ENCODE measurements around the gene ZFYVE16. TPM values are rescaled to one million over a fixed set of nuclear protein-coding genes. Genes with fewer than 3 reads are reported as not detected.

The ZFYVE16 gene
- total RNA-seq (10 to 100 TPM; 43.3 to 57.6 TPM), polyA plus RNA-seq (10 to 100 TPM in 1 of 2 donors, 1 to 10 TPM in 1; 8.1 to 14.6 TPM)
- long read RNA-seq, donor 1, partial matches to known transcripts, result 5 of 7 reads
- long read RNA-seq, donor 1, other reads (novel, unspliced or antisense), result 2 of 7 reads
- long read RNA-seq, donor 2, full-length matches to known transcripts, result 1 of 8 reads
- long read RNA-seq, donor 2, partial matches to known transcripts, result 2 of 8 reads
- long read RNA-seq, donor 2, other reads (novel, unspliced or antisense), result 5 of 8 reads

DNA sequence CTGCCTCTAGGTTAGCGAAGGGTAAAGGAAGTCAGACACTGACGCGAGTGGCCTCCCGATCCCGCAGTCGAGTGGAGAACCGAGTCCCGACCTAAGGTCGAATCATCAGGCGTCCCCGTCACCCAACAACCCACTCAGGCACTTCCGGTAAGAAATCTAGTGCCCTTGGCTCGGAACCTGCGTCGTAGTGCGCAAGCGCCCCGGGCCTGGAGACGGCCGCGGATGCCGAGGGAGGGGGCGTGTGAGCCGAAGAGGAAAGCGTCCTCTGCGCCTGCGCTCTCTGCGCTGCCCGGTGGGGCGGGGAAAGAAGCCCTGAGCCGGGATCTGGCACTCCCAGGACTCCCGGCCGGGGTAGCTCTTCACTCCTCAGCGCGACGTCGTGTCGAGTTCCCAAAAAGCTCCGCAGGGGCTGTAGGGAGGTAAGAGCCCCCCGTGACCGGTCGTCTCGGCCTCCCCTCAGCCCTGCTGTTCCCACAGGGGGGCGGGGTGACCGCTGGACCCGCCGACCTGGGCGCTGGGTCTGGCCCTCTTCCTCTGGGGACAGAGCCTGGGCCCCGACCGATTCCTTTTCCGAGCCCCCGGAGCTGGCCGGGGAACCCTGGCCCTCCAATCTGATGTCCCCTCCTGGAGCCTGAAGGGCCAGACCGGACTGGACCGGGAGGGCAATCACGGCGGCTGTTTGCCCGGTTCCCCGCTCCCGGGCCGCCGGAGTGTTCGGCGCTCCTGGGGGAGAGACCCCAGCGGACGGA is at the start of gene ZFYVE16:
TSS of gene ZFYVE16 (plus strand) at position 330 of the 749 bp plus-strand sequence. CDS start 26,084 bp downstream, outside the sequence.
- WGBS, 2 donors, result 0% methylated on average over 56 to 66 of the region's 66 CpGs
- no peaks in the 10 kb centered on the region for H3K9me3 ChIP-seq (ENCODE audit: control insufficient read depth, low read length)
- peak; percentile 99 to 100 for DNase-seq
- H3K4me3 ChIP-seq (ENCODE audit: low read length in 2 of 2), result peak within 1 kb of the TSS; percentile 73 to 76
- H3K27me3 ChIP-seq (ENCODE audit: control insufficient read depth in 1 of 2, insufficient read depth in 2 of 2, low read length in 1 of 2), result no peaks in the 10 kb centered on the region
- intact Hi-C loops (cut with DNase I), result loop anchor here in 1 of 2 donors (1.0 to 5.0 kb wide), 3 partner anchors 80 to 249 kb away; partner anchors contain the start of genes FAM151B and SERINC5
- no peaks in the 10 kb centered on the region for H3K4me1 ChIP-seq (ENCODE audit: control insufficient read depth in 1 of 2, insufficient read depth in 2 of 2, low read length in 2 of 2)
- no peaks in the 10 kb centered on the region for H3K36me3 ChIP-seq (ENCODE audit: control insufficient read depth in 1 of 2, insufficient read depth in 2 of 2, low read length in 1 of 2)
- H3K27ac ChIP-seq (ENCODE audit: low read depth in 1 of 2, low read length in 2 of 2), result peak within 1 kb of the TSS; percentile 77 to 95
- peak; percentile 99 for ATAC-seq (ENCODE audit: low FRiP score)

DNA sequence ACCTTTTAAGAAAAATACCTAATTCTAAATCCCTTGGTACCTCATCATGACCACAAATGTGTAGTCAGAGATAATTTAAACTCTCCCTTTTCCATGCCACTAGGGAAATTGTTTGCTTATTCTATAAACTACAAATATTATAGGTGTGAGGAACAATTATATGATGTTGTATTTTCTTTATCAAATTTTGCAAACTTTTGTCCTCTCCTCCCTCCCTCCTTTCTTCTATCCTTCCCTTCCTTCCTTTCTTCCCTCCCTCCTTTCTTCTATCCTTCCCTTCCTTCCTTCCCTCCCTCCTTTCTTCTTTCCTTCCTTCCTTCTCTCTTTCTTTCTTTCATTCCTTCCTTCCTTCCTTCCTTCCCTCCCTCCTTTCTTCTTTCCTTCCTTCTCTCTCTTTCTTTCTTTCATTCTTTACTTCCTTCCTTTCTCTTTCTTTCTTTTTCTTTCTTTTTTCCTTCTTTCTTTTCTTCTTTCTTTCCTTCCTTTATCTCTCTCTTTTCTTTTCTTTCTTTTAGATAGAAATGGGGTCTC is 46.9 kb upstream of the ZFYVE16 start:
- DNase-seq (no peak), ATAC-seq (ENCODE audit: low FRiP score) (no peak)
- H3K4me3 ChIP-seq (ENCODE audit: low read length in 2 of 2), result no peak overlapping the region
- H3K27me3 ChIP-seq (ENCODE audit: control insufficient read depth in 1 of 2, insufficient read depth in 2 of 2, low read length in 1 of 2), result no peaks in the 10 kb centered on the region
- H3K4me1 ChIP-seq (ENCODE audit: control insufficient read depth in 1 of 2, insufficient read depth in 2 of 2, low read length in 2 of 2), result no peaks in the 10 kb centered on the region
- no peak overlapping the region for H3K27ac ChIP-seq (ENCODE audit: low read depth in 1 of 2, low read length in 2 of 2)
- no peaks in the 10 kb centered on the region for H3K36me3 ChIP-seq (ENCODE audit: control insufficient read depth in 1 of 2, insufficient read depth in 2 of 2, low read length in 1 of 2)
- H3K9me3 ChIP-seq (ENCODE audit: control insufficient read depth, low read length), result peaks cover 1% of the 10 kb centered on the region
- intact Hi-C loops (cut with DNase I), result no loop called here

DNA sequence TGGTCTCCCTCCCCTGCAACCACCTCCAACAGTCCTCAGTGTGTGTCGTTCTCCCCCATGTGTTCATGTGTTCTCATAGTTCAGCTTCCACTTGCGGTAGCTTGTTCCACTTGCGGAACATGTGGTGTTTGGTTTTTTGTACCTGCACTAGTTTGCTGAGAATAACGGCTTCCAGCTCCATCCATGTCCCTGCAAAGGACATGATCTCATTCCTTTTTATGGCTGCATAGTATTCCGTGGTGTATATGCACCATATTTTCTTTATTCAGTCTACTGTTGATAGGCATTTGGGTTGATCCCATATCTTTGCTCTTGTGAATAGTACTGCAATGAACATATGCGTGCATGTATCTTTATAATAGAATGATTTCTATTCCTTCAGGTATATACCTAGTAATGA is 43.0 kb upstream of the ZFYVE16 start:
- intact Hi-C loops (cut with DNase I), result no loop called here
- DNase-seq, result no peak
- ATAC-seq (ENCODE audit: low FRiP score), result no peak
- no peaks in the 10 kb centered on the region for H3K27me3 ChIP-seq (ENCODE audit: control insufficient read depth in 1 of 2, insufficient read depth in 2 of 2, low read length in 1 of 2)
- no peak overlapping the region for H3K27ac ChIP-seq (ENCODE audit: low read depth in 1 of 2, low read length in 2 of 2)
- no peaks in the 10 kb centered on the region for H3K4me1 ChIP-seq (ENCODE audit: control insufficient read depth in 1 of 2, insufficient read depth in 2 of 2, low read length in 2 of 2)
- H3K4me3 ChIP-seq (ENCODE audit: low read length in 2 of 2), result no peak overlapping the region
- H3K36me3 ChIP-seq (ENCODE audit: control insufficient read depth in 1 of 2, insufficient read depth in 2 of 2, low read length in 1 of 2), result no peaks in the 10 kb centered on the region
- 90% methylated on average over 6 of the region's 6 CpGs for WGBS, 2 donors
- H3K9me3 ChIP-seq (ENCODE audit: control insufficient read depth, low read length), result peaks cover 1% of the 10 kb centered on the region

DNA sequence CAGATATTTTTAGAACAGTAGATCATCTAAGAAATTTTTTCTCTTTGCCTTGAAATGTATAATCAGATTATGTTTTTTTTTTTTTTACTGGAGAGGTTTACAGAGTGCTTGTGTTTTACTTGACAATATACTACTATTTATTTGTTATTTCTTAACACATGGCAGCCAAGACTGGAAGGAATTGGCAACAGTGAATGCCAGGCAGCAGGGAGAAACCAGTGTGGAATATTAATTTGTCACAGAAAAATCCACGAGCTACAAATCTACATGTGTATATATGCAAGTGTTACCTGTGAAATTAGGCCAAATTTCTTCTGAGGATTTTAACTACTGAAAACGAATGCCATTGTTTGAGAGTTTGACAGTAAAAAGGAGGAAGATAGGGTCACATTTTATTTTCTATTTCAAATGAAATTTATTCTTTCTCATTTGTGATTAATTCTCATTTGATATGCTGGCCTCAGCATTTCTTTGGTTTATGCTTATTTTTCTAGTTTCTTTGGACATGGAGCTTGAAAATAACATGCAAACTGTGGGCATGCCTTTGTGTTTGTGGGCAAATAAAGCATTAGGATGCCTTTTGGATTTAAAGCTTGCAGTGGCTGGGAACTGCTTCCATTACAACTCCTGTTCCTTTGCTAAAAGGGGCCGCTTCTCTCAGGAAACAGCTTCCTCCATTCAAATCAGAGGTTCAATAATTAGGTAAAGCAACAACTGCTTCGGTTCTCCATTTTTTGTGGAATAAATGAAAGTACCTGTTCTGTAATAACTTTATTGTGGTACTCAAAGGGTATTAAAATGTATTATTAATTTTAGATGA is 39.0 kb upstream of the ZFYVE16 start:
- ATAC-seq (ENCODE audit: low FRiP score) (no peak), DNase-seq (no peak)
- Histone ChIP-seq H3K36me3 (ENCODE audit: control insufficient read depth in 1 of 2, insufficient read depth in 2 of 2, low read length in 1 of 2) (no peaks in the 10 kb centered on the region), H3K4me3 (ENCODE audit: low read length in 2 of 2) (no peak overlapping the region), H3K27ac (ENCODE audit: low read depth in 1 of 2, low read length in 2 of 2) (no peak overlapping the region), H3K9me3 (ENCODE audit: control insufficient read depth, low read length) (no peaks in the 10 kb centered on the region), H3K27me3 (ENCODE audit: control insufficient read depth in 1 of 2, insufficient read depth in 2 of 2, low read length in 1 of 2) (no peaks in the 10 kb centered on the region), H3K4me1 (ENCODE audit: control insufficient read depth in 1 of 2, insufficient read depth in 2 of 2, low read length in 2 of 2) (no peaks in the 10 kb centered on the region)
- WGBS, 2 donors, result 59 to 63% methylated on average over 4 of the region's 4 CpGs
- intact Hi-C loops (cut with DNase I), result no loop called here

DNA sequence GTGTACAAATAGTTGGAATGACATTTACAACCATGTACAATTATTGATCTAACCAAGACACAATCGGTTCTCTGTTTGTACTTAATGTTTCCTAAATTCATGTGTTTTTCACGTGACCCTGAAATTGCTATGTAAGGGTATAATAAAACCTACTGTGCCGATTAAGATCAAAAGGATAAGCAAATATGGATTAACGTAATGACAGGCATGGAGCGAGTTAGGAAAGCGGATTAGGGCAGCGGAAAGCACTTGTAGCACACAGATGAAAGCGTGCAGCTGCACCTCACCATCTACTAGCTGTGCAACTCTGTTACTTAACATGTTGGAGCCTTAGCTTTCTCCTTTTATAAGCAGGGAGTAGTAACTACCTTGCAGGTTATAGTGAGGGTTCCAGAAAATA is 38.3 kb upstream of the ZFYVE16 start:
- Histone ChIP-seq H3K27me3 (ENCODE audit: control insufficient read depth in 1 of 2, insufficient read depth in 2 of 2, low read length in 1 of 2) (no peaks in the 10 kb centered on the region), H3K27ac (ENCODE audit: low read depth in 1 of 2, low read length in 2 of 2) (no peak overlapping the region)

DNA sequence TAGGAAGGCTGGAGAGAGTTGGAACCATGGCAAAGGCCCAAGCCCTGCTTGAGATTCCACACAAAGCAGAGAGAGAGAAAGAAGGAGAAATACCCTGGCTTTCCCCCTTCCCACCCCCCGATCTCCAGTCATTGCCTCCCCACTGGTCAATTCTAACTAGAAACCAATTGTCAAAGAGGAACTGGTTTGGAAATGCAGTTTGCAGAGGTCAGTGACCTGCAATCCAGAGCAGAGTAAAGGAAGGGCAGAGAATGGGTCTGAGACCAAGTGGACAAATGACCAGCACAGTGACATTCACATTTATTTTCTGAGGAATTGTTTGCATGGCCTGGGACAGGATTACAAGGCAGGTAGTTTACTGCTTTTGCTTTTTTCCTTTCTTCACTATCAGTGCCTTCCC is 37.5 kb upstream of the ZFYVE16 start:
- no peak overlapping the region for H3K4me3 ChIP-seq (ENCODE audit: low read length in 2 of 2)
- H3K27me3 ChIP-seq (ENCODE audit: control insufficient read depth in 1 of 2, insufficient read depth in 2 of 2, low read length in 1 of 2), result no peaks in the 10 kb centered on the region
- intact Hi-C loops (cut with DNase I), result no loop called here
- ATAC-seq (ENCODE audit: low FRiP score) (peak; percentile 44), DNase-seq (no peak)
- no peaks in the 10 kb centered on the region for H3K36me3 ChIP-seq (ENCODE audit: control insufficient read depth in 1 of 2, insufficient read depth in 2 of 2, low read length in 1 of 2)
- WGBS, 2 donors, result 63% methylated on average over 1 of the region's 1 CpG
- H3K27ac ChIP-seq (ENCODE audit: low read depth in 1 of 2, low read length in 2 of 2), result no peak overlapping the region
- H3K4me1 ChIP-seq (ENCODE audit: control insufficient read depth in 1 of 2, insufficient read depth in 2 of 2, low read length in 2 of 2), result no peaks in the 10 kb centered on the region
- H3K9me3 ChIP-seq (ENCODE audit: control insufficient read depth, low read length), result no peaks in the 10 kb centered on the region

More for the DNA sequence above, 38.3 kb upstream of the ZFYVE16 start:
- DNase-seq (no peak), ATAC-seq (ENCODE audit: low FRiP score) (no peak)
- H3K36me3 ChIP-seq (ENCODE audit: control insufficient read depth in 1 of 2, insufficient read depth in 2 of 2, low read length in 1 of 2), result no peaks in the 10 kb centered on the region
- no peaks in the 10 kb centered on the region for H3K9me3 ChIP-seq (ENCODE audit: control insufficient read depth, low read length)
- no peak overlapping the region for H3K4me3 ChIP-seq (ENCODE audit: low read length in 2 of 2)
- 88% methylated on average over 8 of the region's 8 CpGs for WGBS, 2 donors
- H3K4me1 ChIP-seq (ENCODE audit: control insufficient read depth in 1 of 2, insufficient read depth in 2 of 2, low read length in 2 of 2), result no peaks in the 10 kb centered on the region
- intact Hi-C loops (cut with DNase I), result no loop called here

DNA sequence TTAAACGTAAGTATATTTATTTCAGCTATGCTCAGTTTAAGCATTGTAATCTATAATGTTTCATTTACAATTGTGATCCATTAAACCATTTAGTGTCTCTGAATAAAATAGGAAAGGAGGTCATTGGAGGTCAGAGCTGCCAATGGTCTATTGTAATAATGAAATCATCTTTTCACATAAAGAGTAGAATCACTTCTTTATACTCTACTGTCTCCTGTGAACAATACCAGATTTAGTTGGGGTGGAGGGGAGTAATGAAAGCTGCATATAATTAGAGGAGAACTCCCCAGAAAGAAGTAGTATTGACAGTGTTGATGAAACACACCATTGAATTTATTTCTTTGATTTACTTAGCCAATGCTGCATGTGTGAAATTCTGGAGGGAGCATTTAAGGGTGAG is 35.1 kb upstream of the ZFYVE16 start:
- H3K27me3 ChIP-seq (ENCODE audit: control insufficient read depth in 1 of 2, insufficient read depth in 2 of 2, low read length in 1 of 2), result no peaks in the 10 kb centered on the region
- no peaks in the 10 kb centered on the region for H3K4me1 ChIP-seq (ENCODE audit: control insufficient read depth in 1 of 2, insufficient read depth in 2 of 2, low read length in 2 of 2)
- no peaks in the 10 kb centered on the region for H3K9me3 ChIP-seq (ENCODE audit: control insufficient read depth, low read length)
- 93 to 98% methylated on average over 1 of the region's 1 CpG for WGBS, 2 donors
- intact Hi-C loops (cut with DNase I), result no loop called here
- no peak for ATAC-seq (ENCODE audit: low FRiP score)
- no peak for DNase-seq
- no peaks in the 10 kb centered on the region for H3K36me3 ChIP-seq (ENCODE audit: control insufficient read depth in 1 of 2, insufficient read depth in 2 of 2, low read length in 1 of 2)
- H3K4me3 ChIP-seq (ENCODE audit: low read length in 2 of 2), result no peak overlapping the region
- H3K27ac ChIP-seq (ENCODE audit: low read depth in 1 of 2, low read length in 2 of 2), result no peak overlapping the region

DNA sequence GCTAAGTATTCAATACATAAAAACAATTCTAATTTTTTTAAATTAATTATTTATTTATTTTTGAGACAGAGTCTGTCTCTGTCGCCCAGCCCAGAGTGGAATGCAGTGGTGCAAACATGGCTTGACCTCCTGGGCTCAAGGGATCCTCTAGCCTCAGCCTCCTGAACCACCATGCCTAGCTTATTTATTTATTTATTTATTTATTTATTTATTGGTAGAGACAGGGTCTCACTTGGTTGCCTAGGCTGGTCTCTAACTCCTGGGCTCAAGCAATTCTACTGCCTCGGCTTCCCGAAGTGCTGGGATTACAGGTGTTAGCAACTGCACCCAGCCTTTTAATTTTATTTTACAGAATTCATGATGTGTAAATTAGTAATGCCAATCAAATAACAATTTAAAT is 33.7 kb upstream of the ZFYVE16 start:
- Histone ChIP-seq H3K4me3 (ENCODE audit: low read length in 2 of 2) (no peak overlapping the region), H3K36me3 (ENCODE audit: control insufficient read depth in 1 of 2, insufficient read depth in 2 of 2, low read length in 1 of 2) (no peaks in the 10 kb centered on the region), H3K9me3 (ENCODE audit: control insufficient read depth, low read length) (no peaks in the 10 kb centered on the region), H3K4me1 (ENCODE audit: control insufficient read depth in 1 of 2, insufficient read depth in 2 of 2, low read length in 2 of 2) (no peaks in the 10 kb centered on the region), H3K27ac (ENCODE audit: low read depth in 1 of 2, low read length in 2 of 2) (no peak overlapping the region), H3K27me3 (ENCODE audit: control insufficient read depth in 1 of 2, insufficient read depth in 2 of 2, low read length in 1 of 2) (no peaks in the 10 kb centered on the region)
- no peak for DNase-seq
- ATAC-seq (ENCODE audit: low FRiP score), result no peak
- intact Hi-C loops (cut with DNase I), result no loop called here
- WGBS, 2 donors, result 94 to 95% methylated on average over 3 of the region's 3 CpGs
